IMR-90 (cell line): ENCODE results near the gene DNMT3L.
"Not testable (repeated sequence)": the region's sequence is repeated elsewhere in the genome, so short reads cannot be mapped to it uniquely, and the experiment has no call there.

ENCODE experiments used
- CTCF ChIP-seq: conservative IDR thresholded peaks from 2 replicates; pipeline ENCODE4 v1.5.1; 2012; ENCODE audit warnings: mild to moderate bottlenecking, low read depth, low read length, improper control_type of control experiment
- FOS ChIP-seq: fragments of 150-350 bp; IDR thresholded peaks from 2 replicates; pipeline ENCODE4 v1.6.1; 2016; ENCODE audit warnings: low read depth, low read length
- MAFK ChIP-seq: IDR thresholded peaks from 2 replicates; pipeline ENCODE4 v1.6.1; 2012; ENCODE audit warnings: low read depth, low read length, improper control_type of control experiment
- POLR2A ChIP-seq: IDR thresholded peaks from 2 replicates; pipeline ENCODE4 v1.6.1; 2012; ENCODE audit warnings: mild to moderate bottlenecking, low read depth, low read length
- SMC3 ChIP-seq: fragments of 150-350 bp; IDR thresholded peaks from 2 replicates; pipeline ENCODE4 v1.6.1; 2016; ENCODE audit warnings: low read depth, mild to moderate bottlenecking, antibody characterized with exemption, low read length, moderate library complexity
- USF2 ChIP-seq: fragments of 150-350 bp; IDR thresholded peaks from 2 replicates; pipeline ENCODE4 v1.6.1; 2017; ENCODE audit warnings: mild to moderate bottlenecking, antibody characterized with exemption, low read length, low read depth

GRCh38 chr21:44249204-44250037, 12.3 kb downstream of the DNMT3L start:
- TF ChIP-seq USF2, CTCF, FOS, MAFK, SMC3, POLR2A: not testable (repeated sequence)
